Left ventricle myocardium superior (tissue), 1 donor: Measurements from ENCODE around the gene ARHGAP40. TPM values are rescaled to one million over a fixed set of nuclear protein-coding genes. Genes with fewer than 3 reads are reported as not detected.
A peak's percentile ranks its signal among the peaks of the same experiment; 100 is the strongest.

Experiments used
- ATAC-seq: fragments of 200-7000 bp; cut with Tn5 transposase; one replicate; pipeline ENCODE4 v1.9.1; 2020; ENCODE audit warnings: mild to moderate bottlenecking, moderate library complexity
- DNase-seq: peaks from one replicate; pipeline ENCODE4 v3.0.0-alpha.2; 2020
- intact Hi-C: fragments of 100-400 bp; cut with micrococcal nuclease; formaldehyde crosslinking; loops from one replicate; pipeline ENCODE4 v1.11.0; 2022
- long read RNA-seq: library from polyadenylated mRNA; unstranded; transcript quantifications from one replicate; pipeline ENCODE4 v2.0.0, GENCODE V29; 2021
- total RNA-seq: library from RNA; stranded (reverse); fragmentation: NEBNext Ultra II Directional; extraction: Animal tissue kit (Norgen Biotek cat#: 25700); gene quantifications from one replicate; pipeline ENCODE4 v1.2.1, GENCODE V29; 2021
- donor health status: DM: no; HTN: yes; CAD: no; lungs with severe emphysema.

The ARHGAP40 gene
- not detected for total RNA-seq
- long read RNA-seq: 0 reads

DNA sequence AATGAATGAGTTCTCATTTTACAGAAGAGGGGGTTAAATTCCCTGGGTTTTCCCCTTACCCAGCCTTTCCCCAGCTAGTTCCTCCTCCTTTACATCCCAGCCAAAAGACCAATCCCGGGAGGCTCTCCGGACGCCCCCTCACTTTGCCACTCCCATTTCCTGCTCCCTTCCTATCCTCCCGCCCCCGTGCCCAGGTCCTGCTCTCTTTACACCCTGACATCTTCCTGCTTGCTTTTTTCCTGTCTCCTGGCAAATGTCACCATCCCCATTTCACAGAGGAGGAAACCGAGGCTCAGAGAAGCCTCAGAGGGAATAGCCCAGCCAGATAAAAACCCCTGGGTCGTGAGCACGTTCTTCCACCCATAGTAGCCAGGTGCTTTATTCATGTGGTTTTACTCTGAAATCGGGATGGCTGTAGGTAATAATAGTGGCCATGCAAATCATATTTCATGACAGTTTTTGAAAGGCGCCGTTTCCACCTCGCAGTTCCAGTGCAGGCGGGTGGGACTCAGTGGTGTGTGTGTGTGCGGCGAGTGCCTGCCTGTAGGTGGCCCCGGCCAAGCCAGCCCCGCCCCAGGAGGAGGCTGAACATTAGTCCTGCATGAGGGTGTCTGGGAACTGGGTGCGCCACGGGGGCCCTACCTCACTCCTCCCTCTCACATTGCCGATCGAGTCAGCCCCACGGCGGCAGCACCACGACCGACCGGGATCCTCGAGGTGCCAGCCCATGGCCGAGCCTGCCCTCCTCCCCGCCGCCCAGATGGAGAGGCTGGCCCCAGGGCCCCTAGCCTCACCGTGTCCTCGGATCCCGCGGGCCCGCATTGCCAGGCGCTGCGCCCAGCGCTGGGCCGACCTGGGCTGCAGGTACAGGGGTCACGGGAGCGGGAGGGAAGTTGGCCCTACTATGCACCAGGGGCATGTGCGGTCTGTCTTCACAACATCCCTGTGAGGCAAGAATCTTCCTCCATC lies at the start of gene ARHGAP40:
Gene ARHGAP40 (plus strand): TSS at position 594 of the 969 bp plus-strand sequence.
- intact Hi-C loops: no loop called here
- ATAC-seq: peak; percentile 28
- no peak for DNase-seq

DNA sequence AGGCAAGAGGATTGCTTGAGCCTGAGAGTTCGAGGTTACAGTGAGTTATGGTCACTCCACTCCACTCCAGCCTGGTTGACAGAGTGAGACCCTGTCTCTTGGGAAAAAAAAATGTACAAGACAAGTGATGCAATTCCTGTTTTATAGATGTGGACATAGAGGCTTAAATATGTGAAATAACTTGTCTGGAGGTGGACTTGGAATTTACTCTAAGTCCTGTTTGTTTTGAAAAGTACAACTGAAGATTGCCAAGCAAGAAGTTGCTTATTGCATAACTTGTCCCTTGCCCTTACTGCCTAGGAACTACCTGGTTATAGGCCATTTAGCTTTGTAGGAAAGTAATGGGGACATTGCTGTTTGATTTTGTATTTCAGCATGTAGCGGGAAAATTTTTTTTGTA lies 46.6 kb upstream of the ARHGAP40 start:
- intact Hi-C loops: no loop called here
- DNase-seq: no peak
- no peak for ATAC-seq

- intact Hi-C loops: no loop called here
- no peak for ATAC-seq
- DNase-seq: no peak
Measured at GRCh38 chr20:38555395-38555794, 46.2 kb upstream of the ARHGAP40 start.

GRCh38 chr20:38557174-38557573 lies 44.4 kb upstream of the ARHGAP40 start:
- intact Hi-C loops: no loop called here
- ATAC-seq: no peak

DNA sequence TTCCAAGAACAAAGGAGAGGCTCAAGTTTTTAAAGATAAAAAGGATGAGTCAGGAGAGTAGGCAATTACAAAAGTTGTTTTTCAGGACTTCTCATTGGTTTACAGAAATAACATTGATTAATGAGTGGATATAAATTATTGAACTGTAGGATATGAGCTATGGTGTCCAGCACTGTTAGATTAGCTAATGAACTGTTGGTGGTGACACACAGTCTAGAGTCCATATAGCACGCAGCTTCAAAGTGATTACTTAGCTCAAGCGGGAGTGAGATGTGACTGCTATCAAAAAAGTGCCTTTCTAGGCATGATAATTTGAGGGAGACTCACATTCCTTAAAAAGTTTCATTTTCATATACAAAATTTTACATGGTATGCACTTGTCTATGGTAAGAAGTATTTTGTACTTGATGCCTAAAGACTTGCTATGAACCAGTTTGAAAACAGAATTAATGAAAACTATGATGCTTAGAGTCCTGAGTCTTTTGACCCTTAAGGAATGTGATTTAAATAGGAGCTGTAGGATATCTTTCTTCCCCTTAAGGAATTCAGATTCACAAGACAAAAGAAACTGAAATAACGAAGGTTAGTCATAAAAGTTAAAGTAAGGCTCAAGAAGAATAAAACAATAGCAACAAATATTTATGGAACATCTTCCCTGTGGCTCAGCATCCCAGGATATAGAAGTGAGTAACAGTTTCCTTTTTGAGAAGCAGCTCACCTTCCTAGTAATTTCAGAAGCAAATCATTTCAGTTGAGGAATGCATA lies 42.8 kb upstream of the ARHGAP40 start:
- no peak for DNase-seq
- intact Hi-C loops: no loop called here
- ATAC-seq: no peak

More at GRCh38 chr20:38557174-38557573, 44.4 kb upstream of the ARHGAP40 start:
- no peak for DNase-seq

GRCh38 chr20:38559764-38560163 lies 41.8 kb upstream of the ARHGAP40 start:
- ATAC-seq (no peak), DNase-seq (no peak)
- intact Hi-C loops: no loop called here

DNA sequence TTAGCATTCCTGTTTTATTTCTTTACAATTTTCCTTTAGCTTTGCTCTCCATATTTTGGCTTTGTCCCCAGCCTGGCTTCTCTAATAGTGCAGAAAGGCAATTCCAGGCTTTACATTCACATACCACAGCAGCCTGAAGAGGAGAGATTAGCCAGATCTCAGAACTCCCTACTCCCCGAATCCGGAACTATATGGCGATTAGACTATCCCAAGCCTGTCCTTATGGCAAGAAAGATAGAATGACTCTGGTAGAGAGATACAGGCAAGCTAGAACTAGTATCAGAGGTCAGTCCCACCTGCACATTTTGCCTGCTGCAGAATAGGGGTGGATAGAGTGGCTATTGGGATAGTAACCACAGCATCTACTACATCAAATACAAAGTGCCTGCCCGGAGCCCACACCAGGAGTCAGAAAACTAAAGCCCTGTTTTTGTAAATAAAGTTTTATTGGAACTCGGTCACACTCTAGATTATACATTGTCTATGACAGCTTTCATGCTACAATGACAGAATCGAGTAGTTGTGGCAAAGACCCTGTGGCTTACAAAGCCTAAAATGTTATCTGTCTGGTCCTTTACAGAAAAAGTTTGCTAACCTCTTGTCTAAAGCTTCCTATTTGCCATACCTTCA lies 37.7 kb upstream of the ARHGAP40 start:
- DNase-seq (no peak), ATAC-seq (no peak)
- intact Hi-C loops: no loop called here

- no peak for ATAC-seq
- intact Hi-C loops: no loop called here
Measured at GRCh38 chr20:38564680-38565079, 36.9 kb upstream of the ARHGAP40 start.

DNA sequence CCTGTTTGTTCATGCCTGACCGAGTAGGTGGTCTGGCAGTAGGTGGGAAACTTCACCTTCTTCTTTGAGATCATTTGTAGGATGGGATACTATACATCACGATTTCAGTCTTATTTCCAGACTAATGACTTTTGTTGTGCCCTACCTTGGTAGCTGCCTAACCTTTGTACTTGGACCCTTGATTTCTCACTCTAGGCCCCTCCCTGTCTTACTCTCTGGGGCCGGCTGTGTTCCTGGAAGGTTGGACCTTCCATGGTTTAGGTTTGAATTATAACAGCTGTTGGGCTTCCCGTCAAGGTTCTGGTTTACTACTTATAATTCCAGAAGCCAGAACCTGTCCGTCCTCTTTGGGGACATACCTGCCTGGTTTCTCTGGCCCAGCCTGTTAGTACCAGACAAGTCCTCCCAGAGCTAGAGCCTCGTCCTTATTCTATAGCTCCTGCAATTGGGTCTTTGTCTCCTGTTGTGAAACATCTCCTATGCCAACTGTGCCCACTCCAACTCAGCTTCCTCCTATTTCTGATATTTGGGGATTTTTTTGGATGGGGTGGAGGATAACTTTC lies 35.5 kb upstream of the ARHGAP40 start:
- no peak for DNase-seq
- intact Hi-C loops: no loop called here
- no peak for ATAC-seq

More at GRCh38 chr20:38564680-38565079, 36.9 kb upstream of the ARHGAP40 start:
- no peak for DNase-seq

DNA sequence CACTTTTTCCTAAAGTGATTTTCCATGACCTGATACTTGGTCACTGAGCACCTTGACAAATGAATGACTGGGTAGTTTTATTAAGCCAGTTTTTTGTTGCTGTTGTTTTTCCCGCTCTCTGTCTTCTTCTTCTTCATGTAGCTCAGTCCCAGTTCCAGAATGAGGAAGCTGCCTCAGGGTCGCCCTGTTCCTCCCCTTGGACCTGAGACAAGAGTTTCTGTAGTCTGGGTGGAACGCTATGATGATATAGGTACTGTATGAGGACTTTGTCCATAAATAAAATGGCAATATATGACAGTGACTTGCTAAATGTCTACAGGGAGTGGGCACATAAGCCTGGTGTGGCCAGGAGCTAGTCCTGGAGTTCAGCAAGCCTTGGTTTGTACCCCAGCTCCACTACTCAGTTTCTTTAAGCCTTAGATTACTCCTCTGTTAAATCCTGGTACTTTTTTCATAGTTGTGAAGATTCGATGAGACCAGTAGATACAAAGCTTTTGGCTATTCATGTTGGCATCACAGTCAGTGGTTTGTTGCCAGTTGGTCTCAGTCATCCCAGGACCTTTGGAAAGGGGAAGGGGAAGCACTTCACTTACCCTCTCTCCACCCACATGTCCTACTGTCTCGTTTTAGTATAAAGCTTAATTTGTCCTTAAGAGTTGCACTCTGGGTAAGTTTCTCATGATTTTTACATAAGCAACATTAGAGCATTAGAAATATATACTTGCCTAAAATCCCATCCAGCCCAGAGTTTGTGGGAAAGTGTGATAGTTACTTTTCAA lies 31.7 kb upstream of the ARHGAP40 start:
- ATAC-seq: no peak

GRCh38 chr20:38573413-38573812 lies 28.2 kb upstream of the ARHGAP40 start:
- intact Hi-C loops: no loop called here
- DNase-seq (no peak), ATAC-seq (peak; percentile 61)

More for the DNA sequence above, 31.7 kb upstream of the ARHGAP40 start:
- DNase-seq: no peak
- intact Hi-C loops: no loop called here

DNA sequence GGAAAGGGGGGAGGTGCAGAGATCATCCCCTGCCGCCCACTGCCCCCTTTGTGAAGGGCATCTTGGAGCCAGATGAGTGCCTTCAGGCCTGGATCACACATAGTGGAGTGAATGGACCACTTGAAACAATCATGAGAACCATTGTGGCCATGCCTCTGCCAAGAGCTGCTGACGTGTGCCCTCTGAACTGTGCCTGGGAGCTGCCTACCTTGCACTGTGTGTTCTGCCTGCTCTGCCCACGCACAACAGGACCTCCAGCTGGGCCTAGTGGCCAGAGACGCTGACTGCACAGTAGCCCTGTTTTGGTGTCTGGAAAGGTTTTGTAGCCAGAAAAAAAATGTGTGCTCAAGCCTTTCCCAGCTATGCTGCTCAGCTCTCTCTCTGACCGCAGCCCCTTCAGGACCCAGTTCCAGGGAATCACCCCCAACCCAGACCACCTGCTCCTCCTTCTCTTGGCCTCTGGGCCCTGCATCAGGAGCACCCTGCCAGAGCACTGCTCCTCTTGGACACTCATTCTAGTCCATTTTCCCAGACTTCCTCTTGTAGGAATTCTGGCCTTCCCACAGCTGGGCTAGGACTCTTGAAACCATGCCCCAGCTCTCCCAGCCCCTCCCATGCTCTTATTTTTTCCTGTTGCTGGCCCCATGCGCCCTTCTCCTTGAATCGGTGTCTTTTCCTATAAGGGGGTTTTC lies 22.2 kb upstream of the ARHGAP40 start:
- ATAC-seq (peak; percentile 87), DNase-seq (peak; percentile 69)
- intact Hi-C loops: no loop called here

- intact Hi-C loops: no loop called here
- ATAC-seq: no peak
Measured at GRCh38 chr20:38579921-38580320, 21.7 kb upstream of the ARHGAP40 start.

DNA sequence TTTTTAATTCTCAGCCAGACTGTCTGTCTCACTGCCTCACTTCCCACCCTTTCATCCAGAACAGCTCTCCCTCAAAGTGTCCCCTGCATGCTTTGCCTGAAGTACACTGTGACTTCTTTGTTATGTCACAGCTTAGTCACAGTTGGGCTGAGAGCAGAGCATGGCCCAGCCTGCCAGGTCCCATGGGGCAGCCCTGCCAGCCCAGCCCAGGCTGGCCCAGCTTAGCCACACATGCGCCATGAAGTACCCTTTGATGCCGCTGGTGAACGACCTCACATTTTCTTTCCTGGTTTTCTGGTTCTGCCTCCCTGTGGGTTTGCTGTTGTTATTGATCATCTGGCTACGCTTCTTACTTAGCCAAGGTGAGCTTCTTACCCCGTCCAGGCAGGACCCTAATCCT lies 20.6 kb upstream of the ARHGAP40 start, which contains the start of gene ADIG:
Gene ADIG (plus strand): TSS at position 185 of the 400 bp plus-strand sequence. CDS start 54 bp downstream, at position 239.
- intact Hi-C loops: no loop called here
- ATAC-seq (peak; percentile 91), DNase-seq (peak; percentile 77)

More at GRCh38 chr20:38579921-38580320, 21.7 kb upstream of the ARHGAP40 start:
- no peak for DNase-seq

- no peak for DNase-seq
- intact Hi-C loops: no loop called here
- ATAC-seq: no peak
Measured at GRCh38 chr20:38581830-38582358, 19.7 kb upstream of the ARHGAP40 start.

DNA sequence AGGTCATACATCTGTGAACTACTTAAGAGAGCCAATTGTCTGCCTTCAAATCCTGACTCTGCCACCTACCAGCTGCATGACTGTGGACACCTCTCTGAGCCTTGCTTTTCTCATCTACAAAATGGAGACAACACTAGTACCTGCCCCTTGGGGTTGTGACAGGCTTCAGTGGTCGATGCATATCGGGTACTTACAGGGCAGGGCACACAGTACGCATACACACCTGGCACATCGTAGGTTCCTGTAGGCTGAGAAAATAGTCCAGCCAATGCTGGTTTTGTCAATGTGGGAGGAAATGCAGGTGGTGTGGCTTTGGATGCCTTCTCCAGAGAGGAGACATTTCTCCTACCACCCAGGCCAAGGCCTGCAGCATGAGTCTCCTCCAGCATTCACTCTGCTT lies 18.3 kb upstream of the ARHGAP40 start:
- no peak for ATAC-seq
- intact Hi-C loops: no loop called here
- no peak for DNase-seq

GRCh38 chr20:38584099-38584763 lies 17.4 kb upstream of the ARHGAP40 start:
- DNase-seq (no peak), ATAC-seq (no peak)
- intact Hi-C loops: no loop called here
